Measurements from ENCODE around the gene AIFM3. TPM values are rescaled to one million over a fixed set of nuclear protein-coding genes. Genes with fewer than 3 reads are reported as not detected.

The AIFM3 gene
- total RNA-seq, 1 experiment from 2014 or later, result not detected

DNA sequence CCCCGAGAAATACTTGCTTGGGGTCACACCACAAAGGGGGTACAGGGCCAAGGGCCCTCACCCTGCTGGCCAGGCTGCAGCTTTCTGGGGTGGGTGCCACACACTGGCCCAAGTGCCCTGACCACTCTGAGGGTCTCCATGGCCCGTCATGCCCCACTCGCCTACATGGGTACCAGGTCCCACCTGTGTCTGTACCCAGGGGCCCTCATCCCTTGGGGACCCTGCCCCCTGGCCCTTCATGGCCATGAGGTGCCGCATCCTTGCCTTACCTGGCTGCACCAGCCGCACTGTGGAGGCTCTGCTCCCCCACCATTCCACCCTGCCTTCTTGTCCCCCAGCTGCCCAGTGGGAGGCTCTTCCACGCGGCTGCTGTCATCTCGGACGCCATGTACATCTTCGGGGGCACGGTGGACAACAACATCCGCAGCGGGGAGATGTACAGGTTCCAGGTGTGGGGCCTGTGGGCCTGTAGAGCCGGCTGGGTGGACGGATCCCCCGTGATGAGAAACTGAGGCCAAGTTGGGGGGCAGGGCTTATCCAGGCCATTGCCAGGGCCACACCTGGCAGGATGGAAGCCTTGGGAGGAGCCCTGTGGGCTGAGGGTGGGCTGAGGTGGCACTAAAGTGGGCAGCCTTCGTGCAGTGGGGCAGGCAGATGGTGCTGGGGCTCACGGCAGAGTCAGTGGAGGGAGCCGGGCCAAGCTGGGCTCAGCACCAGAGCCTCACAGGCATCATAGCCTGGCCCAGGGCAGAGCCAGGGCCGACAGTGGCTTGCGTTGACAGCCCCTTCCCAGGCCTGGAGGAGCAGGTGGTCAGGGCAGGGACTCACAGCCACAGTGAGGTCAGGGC is 25.6 kb downstream of the AIFM3 start:
- Histone ChIP-seq H3K4me3 (ENCODE audit: low read length) (no peak overlapping the region), H2AFZ (ENCODE audit: low read length) (no peak overlapping the region), H3K9me2 (replicated peaks; ENCODE audit: insufficient read depth, low read length) (no peaks in the 10 kb centered on the region), H3K9me3 (ENCODE audit: low read length) (no peaks in the 10 kb centered on the region), H3K4me2 (ENCODE audit: low read depth, low read length, poor library complexity, severe bottlenecking) (no peak overlapping the region), H4K20me1 (ENCODE audit: insufficient read depth, low read depth, low read length) (no peaks in the 10 kb centered on the region), H3K79me2 (ENCODE audit: low read length) (no peaks in the 10 kb centered on the region), H3K27me3 (ENCODE audit: low read length) (no peaks in the 10 kb centered on the region), H3K27ac (ENCODE audit: low read length) (no peak overlapping the region), H3K9ac (ENCODE audit: low read length) (no peak overlapping the region), H3K4me1 (ENCODE audit: low read length) (no peaks in the 10 kb centered on the region), H3K36me3 (ENCODE audit: insufficient read depth, low read length) (no peaks in the 10 kb centered on the region; the same call in 1 of the 2 replicates)
- DNase-seq, result no peak

DNA sequence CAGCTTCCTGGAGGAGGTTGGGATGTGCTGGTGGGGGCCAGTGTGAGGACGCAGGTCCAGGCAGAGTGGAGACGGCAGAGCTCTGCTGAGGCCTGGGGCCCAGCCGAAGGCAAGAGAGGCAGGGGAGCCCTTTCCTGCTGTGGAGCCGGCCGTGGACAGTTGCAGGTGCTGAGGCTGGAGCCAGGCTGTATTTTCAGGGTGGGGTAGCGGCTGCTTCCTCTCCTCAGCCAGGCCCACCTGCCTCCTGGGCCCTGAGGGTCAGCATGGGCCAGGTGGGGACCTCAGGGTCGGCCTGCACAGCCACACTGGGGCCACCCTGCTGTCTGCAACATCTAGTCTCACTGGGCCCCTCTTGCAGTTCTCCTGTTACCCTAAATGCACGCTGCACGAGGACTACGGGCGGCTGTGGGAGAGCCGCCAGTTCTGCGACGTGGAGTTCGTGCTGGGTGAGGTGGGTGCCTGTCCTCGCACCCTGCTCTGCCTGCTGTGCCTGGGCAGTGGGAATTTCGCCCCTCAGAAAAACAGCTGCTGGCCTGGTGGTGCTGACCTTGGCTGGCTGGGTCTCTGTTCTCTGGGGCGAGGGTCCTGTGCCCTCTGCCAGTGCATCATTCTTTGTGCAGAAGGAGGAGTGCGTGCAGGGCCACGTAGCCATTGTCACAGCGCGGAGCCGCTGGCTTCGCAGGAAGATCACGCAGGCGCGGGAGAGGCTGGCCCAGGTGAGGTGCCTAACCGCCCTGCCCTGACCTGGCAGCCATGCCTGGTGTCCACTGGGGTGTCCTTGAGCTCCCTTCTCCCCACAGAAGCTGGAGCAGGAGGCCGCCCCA is 26.5 kb downstream of the AIFM3 start:
- no peak overlapping the region for H3K9ac ChIP-seq (ENCODE audit: low read length)
- no peak overlapping the region for H3K4me2 ChIP-seq (ENCODE audit: low read depth, low read length, poor library complexity, severe bottlenecking)
- no peaks in the 10 kb centered on the region for H3K9me3 ChIP-seq (ENCODE audit: low read length)
- H2AFZ ChIP-seq (ENCODE audit: low read length), result no peak overlapping the region
- H3K27me3 ChIP-seq (ENCODE audit: low read length), result no peaks in the 10 kb centered on the region
- no peaks in the 10 kb centered on the region; the same call in 1 of the 2 replicates for H3K36me3 ChIP-seq (ENCODE audit: insufficient read depth, low read length)
- no peaks in the 10 kb centered on the region for H3K4me1 ChIP-seq (ENCODE audit: low read length)
- H3K9me2 ChIP-seq (replicated peaks; ENCODE audit: insufficient read depth, low read length), result no peaks in the 10 kb centered on the region
- no peak overlapping the region for H3K4me3 ChIP-seq (ENCODE audit: low read length)
- no peaks in the 10 kb centered on the region for H3K79me2 ChIP-seq (ENCODE audit: low read length)
- no peak overlapping the region for H3K27ac ChIP-seq (ENCODE audit: low read length)
- DNase-seq, result no peak
- no peaks in the 10 kb centered on the region for H4K20me1 ChIP-seq (ENCODE audit: insufficient read depth, low read depth, low read length)

- H4K20me1 ChIP-seq (ENCODE audit: insufficient read depth, low read depth, low read length), result no peaks in the 10 kb centered on the region
- no peaks in the 10 kb centered on the region; the same call in 1 of the 2 replicates for H3K36me3 ChIP-seq (ENCODE audit: insufficient read depth, low read length)
- H3K9ac ChIP-seq (ENCODE audit: low read length), result no peak overlapping the region
- no peaks in the 10 kb centered on the region for H3K9me3 ChIP-seq (ENCODE audit: low read length)
- no peaks in the 10 kb centered on the region for H3K79me2 ChIP-seq (ENCODE audit: low read length)
- no peak overlapping the region for H3K27ac ChIP-seq (ENCODE audit: low read length)
- H3K4me3 ChIP-seq (ENCODE audit: low read length), result no peak overlapping the region
- H3K4me1 ChIP-seq (ENCODE audit: low read length), result no peaks in the 10 kb centered on the region
- H3K4me2 ChIP-seq (ENCODE audit: low read depth, low read length, poor library complexity, severe bottlenecking), result no peak overlapping the region
- no peak overlapping the region for H2AFZ ChIP-seq (ENCODE audit: low read length)
- no peaks in the 10 kb centered on the region for H3K27me3 ChIP-seq (ENCODE audit: low read length)
- no peak for DNase-seq
- H3K9me2 ChIP-seq (replicated peaks; ENCODE audit: insufficient read depth, low read length), result no peaks in the 10 kb centered on the region
Observed at GRCh38 chr22:20994128-20994901, 27.3 kb downstream of the AIFM3 start.

- Histone ChIP-seq H3K4me1 (ENCODE audit: low read length) (no peaks in the 10 kb centered on the region), H3K79me2 (ENCODE audit: low read length) (0 out of 2 replicates have a peak, but pooled peaks cover 2% of the 10 kb centered on the region), H3K27ac (ENCODE audit: low read length) (no peak overlapping the region), H3K9ac (ENCODE audit: low read length) (no peak overlapping the region), H4K20me1 (ENCODE audit: insufficient read depth, low read depth, low read length) (no peaks in the 10 kb centered on the region), H3K36me3 (ENCODE audit: insufficient read depth, low read length) (no peaks in the 10 kb centered on the region; the same call in 1 of the 2 replicates), H3K9me2 (replicated peaks; ENCODE audit: insufficient read depth, low read length) (no peaks in the 10 kb centered on the region), H3K9me3 (ENCODE audit: low read length) (no peaks in the 10 kb centered on the region), H3K4me2 (ENCODE audit: low read depth, low read length, poor library complexity, severe bottlenecking) (no peak overlapping the region), H3K4me3 (ENCODE audit: low read length) (no peak overlapping the region), H2AFZ (ENCODE audit: low read length) (no peak overlapping the region), H3K27me3 (ENCODE audit: low read length) (no peaks in the 10 kb centered on the region)
- no peak for DNase-seq
Observed at GRCh38 chr22:20994902-20995241, 27.8 kb downstream of the AIFM3 start.

- H4K20me1 ChIP-seq (ENCODE audit: insufficient read depth, low read depth, low read length), result no peaks in the 10 kb centered on the region
- no peaks in the 10 kb centered on the region; the same call in 1 of the 2 replicates for H3K36me3 ChIP-seq (ENCODE audit: insufficient read depth, low read length)
- peaks cover 6% of the 10 kb centered on the region for H3K4me1 ChIP-seq (ENCODE audit: low read length)
Observed at GRCh38 chr22:20995329-20996030, 28.4 kb downstream of the AIFM3 start.

GRCh38 chr22:20996031-20996410 is 29.0 kb downstream of the AIFM3 start:
- Histone ChIP-seq H3K27ac (ENCODE audit: low read length) (no peak overlapping the region), H3K79me2 (ENCODE audit: low read length) (peaks cover 13% of the 10 kb centered on the region), H3K27me3 (ENCODE audit: low read length) (no peaks in the 10 kb centered on the region), H3K4me1 (ENCODE audit: low read length) (peaks cover 11% of the 10 kb centered on the region), H3K9me2 (replicated peaks; ENCODE audit: insufficient read depth, low read length) (no peaks in the 10 kb centered on the region), H3K9ac (ENCODE audit: low read length) (no peak overlapping the region), H4K20me1 (ENCODE audit: insufficient read depth, low read depth, low read length) (no peaks in the 10 kb centered on the region), H3K4me3 (ENCODE audit: low read length) (no peak overlapping the region), H3K9me3 (ENCODE audit: low read length) (no peaks in the 10 kb centered on the region), H3K4me2 (ENCODE audit: low read depth, low read length, poor library complexity, severe bottlenecking) (no peak overlapping the region), H3K36me3 (ENCODE audit: insufficient read depth, low read length) (no peaks in the 10 kb centered on the region; the same call in 1 of the 2 replicates), H2AFZ (ENCODE audit: low read length) (no peak overlapping the region)
- DNase-seq, result no peak

More at GRCh38 chr22:20995329-20996030, 28.4 kb downstream of the AIFM3 start:
- Histone ChIP-seq H3K27ac (ENCODE audit: low read length) (no peak overlapping the region), H3K4me3 (ENCODE audit: low read length) (no peak overlapping the region), H3K9ac (ENCODE audit: low read length) (no peak overlapping the region), H2AFZ (ENCODE audit: low read length) (no peak overlapping the region), H3K27me3 (ENCODE audit: low read length) (no peaks in the 10 kb centered on the region), H3K9me2 (replicated peaks; ENCODE audit: insufficient read depth, low read length) (no peaks in the 10 kb centered on the region), H3K9me3 (ENCODE audit: low read length) (no peaks in the 10 kb centered on the region), H3K79me2 (ENCODE audit: low read length) (peaks cover 7% of the 10 kb centered on the region), H3K4me2 (ENCODE audit: low read depth, low read length, poor library complexity, severe bottlenecking) (no peak overlapping the region)
- no peak for DNase-seq

GRCh38 chr22:20996598-20997535 is 29.8 kb downstream of the AIFM3 start:
- Histone ChIP-seq H4K20me1 (ENCODE audit: insufficient read depth, low read depth, low read length) (no peaks in the 10 kb centered on the region), H3K79me2 (ENCODE audit: low read length) (peaks cover 18% of the 10 kb centered on the region), H3K9ac (ENCODE audit: low read length) (no peak overlapping the region), H2AFZ (ENCODE audit: low read length) (no peak overlapping the region), H3K4me3 (ENCODE audit: low read length) (no peak overlapping the region), H3K4me1 (ENCODE audit: low read length) (peaks cover 17% of the 10 kb centered on the region), H3K9me2 (replicated peaks; ENCODE audit: insufficient read depth, low read length) (no peaks in the 10 kb centered on the region), H3K4me2 (ENCODE audit: low read depth, low read length, poor library complexity, severe bottlenecking) (no peak overlapping the region), H3K27me3 (ENCODE audit: low read length) (no peaks in the 10 kb centered on the region), H3K9me3 (ENCODE audit: low read length) (no peaks in the 10 kb centered on the region), H3K27ac (ENCODE audit: low read length) (no peak overlapping the region), H3K36me3 (ENCODE audit: insufficient read depth, low read length) (no peaks in the 10 kb centered on the region; the same call in 1 of the 2 replicates)
- DNase-seq, result no peak

Measured in Karpas-422 (cell line).